Fibroblast of skin of left quadriceps (primary cell): ENCODE data around the gene LPAR6.

ENCODE experiments used
- DNase-seq, 2 experiments: peaks; one replicate each; pipeline ENCODE4 v3.0.0-alpha.2; 2013; ENCODE audit warnings: low read depth in 2 of 2

LPAR6 gene

GRCh38 chr13:48415516-48415915 is 2.6 kb upstream of the LPAR6 start:
- no peak for DNase-seq

GRCh38 chr13:48414501-48414900 is 1.6 kb upstream of the LPAR6 start:
- no peak for DNase-seq

- DNase-seq, result no peak
Observed at GRCh38 chr13:48411841-48412531, 927 bp downstream of the LPAR6 start.

GRCh38 chr13:48411147-48411794 is 1.6 kb downstream of the LPAR6 start:
- no peak for DNase-seq

- DNase-seq, result no peak
Observed at GRCh38 chr13:48410199-48410598, 2.7 kb downstream of the LPAR6 start.

GRCh38 chr13:48405875-48406274 is 7.0 kb downstream of the LPAR6 start:
- no peak for DNase-seq

GRCh38 chr13:48404952-48405351 is 8.0 kb downstream of the LPAR6 start:
- DNase-seq, result no peak

- DNase-seq, result no peak
Observed at GRCh38 chr13:48403913-48404312, 9.0 kb downstream of the LPAR6 start.

GRCh38 chr13:48403151-48403631 is 9.7 kb downstream of the LPAR6 start:
- no peak for DNase-seq

GRCh38 chr13:48402325-48402932 is 10.5 kb downstream of the LPAR6 start:
- no peak for DNase-seq

GRCh38 chr13:48401480-48401879 is 11.4 kb downstream of the LPAR6 start:
- no peak for DNase-seq

GRCh38 chr13:48400850-48401291 is 12.0 kb downstream of the LPAR6 start:
- peak; percentile 55 to 62 for DNase-seq

- no peak for DNase-seq
Observed at GRCh38 chr13:48400090-48400694, 12.7 kb downstream of the LPAR6 start.

- no peak for DNase-seq
Observed at GRCh38 chr13:48398450-48399095, 14.3 kb downstream of the LPAR6 start.

- DNase-seq, result no peak
Observed at GRCh38 chr13:48397744-48398143, 15.2 kb downstream of the LPAR6 start.

GRCh38 chr13:48393698-48394085 is 19.2 kb downstream of the LPAR6 start:
- DNase-seq, result no peak

GRCh38 chr13:48393030-48393697 is 19.7 kb downstream of the LPAR6 start:
- DNase-seq, result no peak

GRCh38 chr13:48391257-48391656 is 21.7 kb downstream of the LPAR6 start:
- no peak for DNase-seq

- no peak for DNase-seq
Observed at GRCh38 chr13:48386816-48387215, 26.1 kb downstream of the LPAR6 start.

- DNase-seq, result no peak
Observed at GRCh38 chr13:48383384-48383783, 29.5 kb downstream of the LPAR6 start.

- DNase-seq, result no peak
Observed at GRCh38 chr13:48380581-48380980, 32.3 kb downstream of the LPAR6 start.
